Activated naive CD8-positive, alpha-beta T cell treated with anti-CD3 and anti-CD28 coated beads for 36 hours (primary cell): ENCODE measurements around the gene MLYCD. TPM values are rescaled to one million over a fixed set of nuclear protein-coding genes. Genes with fewer than 3 reads are reported as not detected.
A peak's percentile ranks its signal among the peaks of the same experiment; 100 is the strongest.

Experiments
- DNase-seq: peaks from one replicate; pipeline ENCODE4 v3.0.0; 2021
- H3K27ac Mint-ChIP-seq: one replicate; pipeline ENCODE4 v1.8.0; 2022; ENCODE audit warnings: mild to moderate bottlenecking, moderate library complexity, mixed read lengths
- H3K27me3 Mint-ChIP-seq: one replicate; pipeline ENCODE4 v1.8.0; 2022; ENCODE audit warnings: mild to moderate bottlenecking, mixed read lengths
- H3K36me3 Mint-ChIP-seq: one replicate; pipeline ENCODE4 v1.8.0; 2021; ENCODE audit warnings: mild to moderate bottlenecking, mixed read lengths
- H3K4me1 Mint-ChIP-seq: one replicate; pipeline ENCODE4 v1.8.0; 2021; ENCODE audit warnings: mixed read lengths
- H3K4me3 Mint-ChIP-seq: one replicate; pipeline ENCODE4 v1.8.0; 2022; ENCODE audit warnings: mild to moderate bottlenecking, moderate library complexity, mixed read lengths
- H3K9me3 Mint-ChIP-seq: one replicate; pipeline ENCODE4 v1.8.0; 2022; ENCODE audit warnings: mixed read lengths
- total RNA-seq, 2 experiments: library from RNA; stranded (reverse); gene quantifications; one replicate each; pipeline ENCODE4 v1.2.3, GENCODE V29; 2021

MLYCD gene
- total RNA-seq: 1 to 10 TPM; 2.4 TPM

- Mint-ChIP-seq H3K9me3 (no peaks in the 10 kb centered on the region), H3K27me3 (peaks cover 4% of the 10 kb centered on the region), H3K4me1 (peaks cover 27% of the 10 kb centered on the region), H3K36me3 (peaks cover 1% of the 10 kb centered on the region), H3K27ac (peak within 1 kb of the TSS; percentile 70), H3K4me3 (peak within 1 kb of the TSS; percentile 93)
- DNase-seq: peak; percentile 82
These were observed at the start of gene MLYCD for GRCh38 chr16:83898463-83899271. Gene MLYCD, plus strand, starts transcription at chr16:83899115. Its CDS starts 30 bp downstream, at chr16:83899145.

GRCh38 chr16:83849421-83849820, 49.5 kb upstream of the MLYCD start:
- no peaks in the 10 kb centered on the region for H3K27me3 Mint-ChIP-seq
- no peaks in the 10 kb centered on the region for H3K36me3 Mint-ChIP-seq
- H3K9me3 Mint-ChIP-seq: no peaks in the 10 kb centered on the region
- no peak overlapping the region for H3K4me3 Mint-ChIP-seq
- peaks cover 3% of the 10 kb centered on the region for H3K4me1 Mint-ChIP-seq
- H3K27ac Mint-ChIP-seq: no peak overlapping the region
- DNase-seq: no peak

- no peaks in the 10 kb centered on the region for H3K36me3 Mint-ChIP-seq
- H3K4me3 Mint-ChIP-seq: no peak overlapping the region
- no peak overlapping the region for H3K27ac Mint-ChIP-seq
- H3K27me3 Mint-ChIP-seq: no peaks in the 10 kb centered on the region
- no peak for DNase-seq
- H3K9me3 Mint-ChIP-seq: no peaks in the 10 kb centered on the region
- peaks cover 3% of the 10 kb centered on the region for H3K4me1 Mint-ChIP-seq
These were observed 48.0 kb upstream of the MLYCD start for GRCh38 chr16:83850947-83851346.

- Mint-ChIP-seq H3K27me3 (no peaks in the 10 kb centered on the region), H3K4me3 (no peak overlapping the region), H3K36me3 (no peaks in the 10 kb centered on the region), H3K27ac (no peak overlapping the region), H3K4me1 (peaks cover 3% of the 10 kb centered on the region), H3K9me3 (no peaks in the 10 kb centered on the region)
- DNase-seq: no peak
These were observed 47.4 kb upstream of the MLYCD start for GRCh38 chr16:83851473-83851872.

- Mint-ChIP-seq H3K4me3 (no peak overlapping the region), H3K27ac (no peak overlapping the region), H3K27me3 (peaks cover 3% of the 10 kb centered on the region), H3K4me1 (peaks cover 3% of the 10 kb centered on the region), H3K36me3 (no peaks in the 10 kb centered on the region), H3K9me3 (no peaks in the 10 kb centered on the region)
- no peak for DNase-seq
These were observed 46.1 kb upstream of the MLYCD start for GRCh38 chr16:83852774-83853173.

GRCh38 chr16:83853834-83854233, 45.1 kb upstream of the MLYCD start:
- Mint-ChIP-seq H3K36me3 (no peaks in the 10 kb centered on the region), H3K4me3 (no peak overlapping the region), H3K9me3 (no peaks in the 10 kb centered on the region), H3K27ac (no peak overlapping the region), H3K4me1 (peaks cover 3% of the 10 kb centered on the region), H3K27me3 (peaks cover 3% of the 10 kb centered on the region)
- no peak for DNase-seq

- Mint-ChIP-seq H3K36me3 (no peaks in the 10 kb centered on the region), H3K9me3 (no peaks in the 10 kb centered on the region), H3K4me3 (no peak overlapping the region), H3K27me3 (peaks cover 3% of the 10 kb centered on the region), H3K4me1 (peaks cover 3% of the 10 kb centered on the region), H3K27ac (no peak overlapping the region)
- no peak for DNase-seq
These were observed 44.5 kb upstream of the MLYCD start for GRCh38 chr16:83854420-83854819.

GRCh38 chr16:83856792-83857191, 42.1 kb upstream of the MLYCD start:
- H3K4me1 Mint-ChIP-seq: peaks cover 3% of the 10 kb centered on the region
- H3K4me3 Mint-ChIP-seq: no peak overlapping the region
- no peak for DNase-seq
- H3K27ac Mint-ChIP-seq: no peak overlapping the region
- H3K27me3 Mint-ChIP-seq: peaks cover 3% of the 10 kb centered on the region
- H3K9me3 Mint-ChIP-seq: no peaks in the 10 kb centered on the region
- H3K36me3 Mint-ChIP-seq: no peaks in the 10 kb centered on the region

GRCh38 chr16:83859265-83859664, 39.6 kb upstream of the MLYCD start:
- Mint-ChIP-seq H3K27me3 (peaks cover 3% of the 10 kb centered on the region), H3K4me3 (no peak overlapping the region), H3K27ac (no peak overlapping the region), H3K36me3 (no peaks in the 10 kb centered on the region), H3K9me3 (no peaks in the 10 kb centered on the region), H3K4me1 (no peaks in the 10 kb centered on the region)
- DNase-seq: no peak

- DNase-seq: no peak
- no peak overlapping the region for H3K4me3 Mint-ChIP-seq
These were observed 36.3 kb upstream of the MLYCD start for GRCh38 chr16:83862661-83863060.

GRCh38 chr16:83863682-83864081, 35.2 kb upstream of the MLYCD start:
- H3K36me3 Mint-ChIP-seq: peaks cover 3% of the 10 kb centered on the region
- peaks cover 8% of the 10 kb centered on the region for H3K9me3 Mint-ChIP-seq
- no peak for DNase-seq
- no peaks in the 10 kb centered on the region for H3K4me1 Mint-ChIP-seq
- no peak overlapping the region for H3K4me3 Mint-ChIP-seq
- peaks cover 27% of the 10 kb centered on the region for H3K27me3 Mint-ChIP-seq
- no peak overlapping the region for H3K27ac Mint-ChIP-seq

More at GRCh38 chr16:83862661-83863060, 36.3 kb upstream of the MLYCD start:
- H3K4me1 Mint-ChIP-seq: no peaks in the 10 kb centered on the region
- peaks cover 8% of the 10 kb centered on the region for H3K9me3 Mint-ChIP-seq
- H3K27ac Mint-ChIP-seq: no peak overlapping the region
- peaks cover 21% of the 10 kb centered on the region for H3K27me3 Mint-ChIP-seq
- peaks cover 3% of the 10 kb centered on the region for H3K36me3 Mint-ChIP-seq

- H3K9me3 Mint-ChIP-seq: peaks cover 8% of the 10 kb centered on the region
These were observed 28.1 kb upstream of the MLYCD start for GRCh38 chr16:83870830-83871229.

GRCh38 chr16:83878838-83879237, 20.1 kb upstream of the MLYCD start:
- Mint-ChIP-seq H3K36me3 (no peaks in the 10 kb centered on the region), H3K4me1 (no peaks in the 10 kb centered on the region), H3K4me3 (no peak overlapping the region), H3K27ac (no peak overlapping the region), H3K27me3 (peaks cover 35% of the 10 kb centered on the region), H3K9me3 (no peaks in the 10 kb centered on the region)
- DNase-seq: no peak

More at GRCh38 chr16:83870830-83871229, 28.1 kb upstream of the MLYCD start:
- Mint-ChIP-seq H3K4me3 (no peak overlapping the region), H3K27ac (no peak overlapping the region), H3K27me3 (peaks cover 58% of the 10 kb centered on the region), H3K36me3 (peaks cover 3% of the 10 kb centered on the region), H3K4me1 (no peaks in the 10 kb centered on the region)
- no peak for DNase-seq

- Mint-ChIP-seq H3K9me3 (no peaks in the 10 kb centered on the region), H3K36me3 (no peaks in the 10 kb centered on the region), H3K4me3 (no peak overlapping the region), H3K27me3 (peaks cover 23% of the 10 kb centered on the region), H3K4me1 (no peaks in the 10 kb centered on the region), H3K27ac (no peak overlapping the region)
- DNase-seq: no peak
These were observed 16.6 kb upstream of the MLYCD start for GRCh38 chr16:83882163-83882885.

GRCh38 chr16:83886199-83886971, 12.5 kb upstream of the MLYCD start:
- Mint-ChIP-seq H3K36me3 (no peaks in the 10 kb centered on the region), H3K9me3 (no peaks in the 10 kb centered on the region), H3K27ac (no peak overlapping the region), H3K4me1 (no peaks in the 10 kb centered on the region), H3K4me3 (no peak overlapping the region), H3K27me3 (peaks cover 8% of the 10 kb centered on the region)
- DNase-seq: no peak
